H1 (cell line): ENCODE measurements around the gene SULT2B1. TPM values are rescaled to one million over a fixed set of nuclear protein-coding genes. Genes with fewer than 3 reads are reported as not detected.

Experiments used
- CTCF ChIA-PET: fragments of 300-600 bp; sonication (Branson Sonifier 250); formaldehyde crosslinking; loops from one replicate; lab custom pipeline; 2021; ENCODE audit not compliant: partially characterized antibody; lab: Charles Lee
- POLR2A ChIA-PET: fragments of 300-600 bp; sonication (Branson Sonifier 250); formaldehyde crosslinking; loops from one replicate; lab custom pipeline; 2021; ENCODE audit warnings: inconsistent platforms; ENCODE audit not compliant: partially characterized antibody; lab: Charles Lee
- DNase-seq, 2 experiments: peaks; one replicate each; pipeline versions ENCODE4 v3.0.0 to v3.0.0-alpha.2; 2010 to 2022; ENCODE audit warnings: low spot score in 2 of 2, low read depth in 1 of 2, mixed read lengths in 1 of 2
- FAIRE-seq: peaks from 2 replicates; lab custom pipeline; 2011; peaks lifted over from hg19 to GRCh38; lab: Jason Lieb, UNC
- H2AFZ ChIP-seq: 2 replicates; pipeline ENCODE4 v1.8.1; 2012; ENCODE audit warnings: low read length, inconsistent platforms
- H2AK5ac ChIP-seq: 2 replicates; pipeline ENCODE4 v1.6.1; 2013; ENCODE audit warnings: low read depth, low read length
- H2BK120ac ChIP-seq: replicated peaks from 2 replicates; pipeline ENCODE3; 2013; ENCODE audit warnings: low read depth, low read length, inconsistent platforms
- H2BK12ac ChIP-seq: 2 replicates; pipeline ENCODE4 v1.6.1; 2013; ENCODE audit warnings: low read depth, low read length
- H2BK15ac ChIP-seq: 2 replicates; pipeline ENCODE4 v1.6.1; 2013; ENCODE audit warnings: low read length
- H2BK20ac ChIP-seq: 2 replicates; pipeline ENCODE4 v1.6.1; 2013; ENCODE audit warnings: low read length
- H2BK5ac ChIP-seq: 2 replicates; pipeline ENCODE4 v1.6.1; 2013; ENCODE audit warnings: low read depth, low read length
- H3K14ac ChIP-seq: 2 replicates; pipeline ENCODE4 v1.6.1; 2013; ENCODE audit warnings: inconsistent platforms; ENCODE audit not compliant: insufficient read length
- H3K18ac ChIP-seq: 2 replicates; pipeline ENCODE4 v1.6.1; 2013; ENCODE audit warnings: low read length; ENCODE audit errors: extremely low read depth
- H3K23ac ChIP-seq: 2 replicates; pipeline ENCODE4 v1.6.1; 2013; ENCODE audit warnings: inconsistent platforms; ENCODE audit not compliant: insufficient read length
- H3K23me2 ChIP-seq: 2 replicates; pipeline ENCODE4 v1.6.1; 2013; ENCODE audit warnings: low read depth, low read length
- H3K27ac ChIP-seq: 2 replicates; pipeline ENCODE4 v1.6.1; 2011; ENCODE audit warnings: low read depth, low read length, inconsistent platforms
- H3K27me3 ChIP-seq, 4 experiments: replicated peaks in 1 of 4; 1 replicate in 1 of 4; 2 replicates in 3 of 4; pipeline versions ENCODE4 v1.6.1 to v1.8.1; 2011 to 2013; ENCODE audit warnings: low read length in 3 of 4, mild to moderate bottlenecking in 3 of 4, inconsistent platforms in 2 of 4, mixed read lengths in 2 of 4, moderate library complexity in 1 of 4; ENCODE audit not compliant: control insufficient read depth in 3 of 4, insufficient read depth in 3 of 4; ENCODE audit errors: extremely low read depth in 1 of 4
- H3K36me3 ChIP-seq, 4 experiments: 2 replicates each; pipeline versions ENCODE4 v1.6.1 to v1.8.1; 2011 to 2013; ENCODE audit warnings: mild to moderate bottlenecking in 4 of 4, low read length in 3 of 4, moderate library complexity in 2 of 4, control low read depth in 1 of 4, inconsistent platforms in 1 of 4; ENCODE audit not compliant: insufficient read depth in 4 of 4, control insufficient read depth in 2 of 4
- H3K4ac ChIP-seq: replicated peaks from 2 replicates; pipeline ENCODE3; 2013; ENCODE audit warnings: low read length, low read depth, mixed read lengths, inconsistent platforms; ENCODE audit not compliant: insufficient read length
- H3K4me1 ChIP-seq, 4 experiments: replicated peaks in 1 of 4; 1 replicate in 1 of 4; 2 replicates in 3 of 4; pipeline versions ENCODE4 v1.6.1 to v1.8.1; 2011 to 2013; ENCODE audit warnings: low read length in 3 of 4, inconsistent platforms in 2 of 4, mixed read lengths in 1 of 4; ENCODE audit not compliant: insufficient read depth in 4 of 4, control insufficient read depth in 3 of 4
- H3K4me2 ChIP-seq, 2 experiments: 2 replicates each; pipeline versions ENCODE4 v1.6.1 to v1.8.1; 2011 to 2013; ENCODE audit warnings: low read depth in 2 of 2, low read length in 2 of 2, control low read depth in 1 of 2, inconsistent platforms in 1 of 2, mild to moderate bottlenecking in 1 of 2; ENCODE audit not compliant: insufficient read depth in 1 of 2
- H3K4me3 ChIP-seq, 4 experiments: fragments of 200-600, 300-600 bp in 1 of 4; sonication (generic), shearing (Covaris generic), sonication (Bioruptor Twin) in 1 of 4; 2 replicates each; pipeline versions ENCODE4 v1.5.1 to v1.8.1; 2011 to 2016; ENCODE audit warnings: low read length in 4 of 4, low read depth in 3 of 4, control low read depth in 2 of 4, inconsistent platforms in 2 of 4, mild to moderate bottlenecking in 2 of 4, mixed read lengths in 1 of 4, moderate library complexity in 1 of 4; ENCODE audit not compliant: insufficient read depth in 2 of 4; ENCODE audit errors: extremely low read depth in 1 of 4
- H3K56ac ChIP-seq: replicated peaks from 2 replicates; pipeline ENCODE3; 2013; ENCODE audit warnings: low read depth, mild to moderate bottlenecking, mixed read lengths, low read length, inconsistent platforms; ENCODE audit not compliant: insufficient read length
- H3K79me1 ChIP-seq: 2 replicates; pipeline ENCODE4 v1.6.1; 2013; ENCODE audit warnings: low read depth, low read length, control low read depth
- H3K79me2 ChIP-seq, 2 experiments: 2 replicates each; pipeline versions ENCODE4 v1.6.1 to v1.8.1; 2012 to 2013; ENCODE audit warnings: low read length in 2 of 2, mild to moderate bottlenecking in 2 of 2, inconsistent platforms in 1 of 2; ENCODE audit not compliant: insufficient read depth in 2 of 2, control insufficient read depth in 1 of 2
- H3K9ac ChIP-seq, 4 experiments: replicated peaks in 1 of 4; 1 replicate in 1 of 4; 2 replicates in 3 of 4; pipeline versions ENCODE4 v1.6.1 to v1.8.1; 2011 to 2013; ENCODE audit warnings: low read depth in 3 of 4, low read length in 3 of 4, control low read depth in 2 of 4, mild to moderate bottlenecking in 2 of 4, moderate library complexity in 2 of 4, inconsistent platforms in 1 of 4; ENCODE audit errors: extremely low read depth in 1 of 4
- H3K9me3 ChIP-seq, 2 experiments: 2 replicates each; pipeline versions ENCODE4 v1.6.1 to v1.8.1; 2012 to 2013; ENCODE audit warnings: mild to moderate bottlenecking in 2 of 2, moderate library complexity in 2 of 2, control low read depth in 1 of 2, inconsistent platforms in 1 of 2, low read depth in 1 of 2, low read length in 1 of 2, mixed read lengths in 1 of 2; ENCODE audit not compliant: insufficient read depth in 2 of 2
- H4K20me1 ChIP-seq, 2 experiments: replicated peaks in 1 of 2; 2 replicates each; pipeline versions ENCODE3 to v1.8.1; 2011 to 2013; ENCODE audit warnings: inconsistent platforms in 2 of 2, low read length in 2 of 2, mild to moderate bottlenecking in 1 of 2; ENCODE audit not compliant: insufficient read depth in 2 of 2, control insufficient read depth in 1 of 2
- H4K5ac ChIP-seq: 2 replicates; pipeline ENCODE4 v1.6.1; 2013; ENCODE audit warnings: low read length, low read depth, mixed read lengths, inconsistent platforms; ENCODE audit not compliant: insufficient read length
- H4K8ac ChIP-seq: 2 replicates; pipeline ENCODE4 v1.8.0; 2013; ENCODE audit warnings: mild to moderate bottlenecking, moderate library complexity, low read length, inconsistent platforms; ENCODE audit not compliant: insufficient read depth; ENCODE audit errors: extremely low read depth
- H4K91ac ChIP-seq: replicated peaks from 2 replicates; pipeline ENCODE3; 2013; ENCODE audit warnings: low read length, mixed read lengths, inconsistent platforms; ENCODE audit not compliant: insufficient read length
- ASH2L ChIP-seq: fragments of 200-600, 300-600 bp; sonication (generic); IDR thresholded peaks from one replicate; pipeline ENCODE4 v1.7.1; 2017; ENCODE audit warnings: low read length
- BRCA1 ChIP-seq: IDR thresholded peaks from 2 replicates; pipeline ENCODE4 v1.6.1; 2012; ENCODE audit warnings: low read depth, low read length, improper control_type of control experiment
- CBX8 ChIP-seq: fragments of 300-800, 300-1000 bp; sonication (generic); IDR thresholded peaks from 2 replicates; pipeline ENCODE4 v1.7.1; 2016; ENCODE audit warnings: low read depth, low read length, borderline replicate concordance
- MAX ChIP-seq: IDR thresholded peaks from 2 replicates; pipeline ENCODE4 v1.6.1; 2012; ENCODE audit warnings: inconsistent platforms
- NRF1 ChIP-seq: IDR thresholded peaks from 2 replicates; pipeline ENCODE4 v1.6.1; 2011; ENCODE audit warnings: mild to moderate bottlenecking, low read depth, low read length, improper control_type of control experiment
- TAF7 ChIP-seq: optimal IDR thresholded peaks from 2 replicates; pipeline ENCODE3; 2011; ENCODE audit warnings: low read depth, mild to moderate bottlenecking, inconsistent platforms, low read length, moderate library complexity, borderline replicate concordance
- USF2 ChIP-seq: IDR thresholded peaks from 2 replicates; pipeline ENCODE4 v1.6.1; 2011; ENCODE audit warnings: low read length, improper control_type of control experiment
- WGBS, 2 experiments: shearing (Covaris generic) in 1 of 2; methylation state at CpG; one replicate each; pipeline versions ENCODE4 v1.1.6 to v1.1.7; 2013 to 2015; ENCODE audit warnings: low lambda C conversion rate in 2 of 2, mixed read lengths in 2 of 2, inconsistent platforms in 1 of 2, low coverage in 1 of 2, missing lambda C conversion rate in 1 of 2; ENCODE audit not compliant: insufficient replicate concordance in 2 of 2, insufficient coverage in 1 of 2, insufficient read length in 1 of 2; ENCODE audit errors: extremely low coverage in 1 of 2, missing lambda C conversion rate in 1 of 2; 5-methylcytosine and 5-hydroxymethylcytosine counted together
- polyA plus RNA-seq, 7 experiments: library from polyadenylated mRNA; depleted of rRNA in 3 of 7; stranded (reverse) in 5 of 7; unstranded in 2 of 7; fragments of >200 nt in 5 of 7; fragments of 200-250 nt in 2 of 7; gene quantifications; 1 replicate in 5 of 7; 2 replicates in 1 of 7; 4 replicates in 1 of 7; pipeline versions ENCODE4 v1.2.1 to v1.2.3, GENCODE V29; 2011 to 2013; ENCODE audit warnings: missing spikeins in 2 of 7, mixed read lengths in 2 of 7
- total RNA-seq: library from RNA; stranded (reverse); fragmentation: NEBNext Ultra II Directional; extraction: Animal tissue kit (Norgen Biotek cat#: 25700); gene quantifications from 2 replicates; pipeline ENCODE4 v1.2.1, GENCODE V29; 2021

SULT2B1 gene
- total and polyA plus RNA-seq, 2 of the 8 experiments (the other 6 are each of a cell fraction or from before 2014, with no cell fraction given) = 1.5 to 2.6 TPM

DNA sequence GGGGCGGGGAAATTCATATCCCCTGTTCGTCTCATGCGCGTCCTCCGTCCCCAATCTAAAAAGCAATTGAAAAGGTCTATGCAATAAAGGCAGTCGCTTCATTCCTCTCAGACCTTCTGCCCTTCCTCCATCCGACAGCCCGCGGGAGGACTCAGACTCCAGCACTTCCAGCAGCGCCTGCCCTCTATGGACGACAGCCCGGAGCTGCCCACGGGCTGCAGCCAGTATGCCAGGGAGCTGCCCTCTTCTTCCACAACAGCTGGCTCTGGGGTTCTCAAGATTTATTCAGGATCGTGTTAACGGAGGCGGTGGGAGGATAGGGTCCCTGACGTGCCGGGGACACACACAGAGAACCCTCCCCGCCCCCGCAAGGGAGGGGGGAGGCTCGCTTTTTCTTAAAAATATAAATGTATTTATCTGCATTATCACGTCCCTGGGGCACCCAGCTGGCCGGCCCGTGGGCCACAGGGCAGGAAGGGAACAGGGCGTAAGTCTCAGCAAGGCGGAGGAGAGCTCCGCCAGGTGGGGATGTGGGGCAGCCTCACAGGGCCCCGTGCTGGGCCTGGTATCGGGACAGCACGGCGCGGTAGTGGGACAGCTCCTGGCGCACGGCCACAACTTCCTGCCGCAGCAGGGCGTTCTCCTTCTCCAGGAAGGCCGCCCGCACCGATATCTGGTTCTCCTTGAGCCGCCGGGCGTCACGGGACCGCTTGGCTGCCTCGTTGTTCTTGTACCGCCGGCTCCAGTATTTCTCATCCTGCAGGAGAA, 78.5 kb downstream of the SULT2B1 start:
- Histone ChIP-seq H3K56ac (peak overlapping the region; percentile 43), H2BK15ac (no peak overlapping the region), H3K79me2 (peaks cover 0 to 6% of the 10 kb centered on the region in 2 experiments; a peak in 2 of 4 replicates), H3K36me3 (peaks cover 0 to 11% (median 1%) of the 10 kb centered on the region in 4 experiments; a peak in 1 of 8 replicates), H3K14ac (no peak overlapping the region), H4K20me1 (peaks cover 2 to 10% of the 10 kb centered on the region in 2 experiments), H2BK5ac (peak overlapping the region; percentile 76; the same call in 1 of the 2 replicates), H3K27me3 (no peaks in the 10 kb centered on the region), H3K18ac (peak overlapping the region; percentile 90), H4K91ac (peak overlapping the region; percentile 31), H3K9me3 (no peaks in the 10 kb centered on the region), H3K4ac (peak overlapping the region; percentile 49), H3K9ac (peak overlapping the region in 3 of 4 experiments; percentile 45 to 58 (median 48); a peak in 5 of 7 replicates), H2BK20ac (no peak overlapping the region), H3K79me1 (no peaks in the 10 kb centered on the region), H2AFZ (no peak overlapping the region), H3K27ac (peak overlapping the region; percentile 71; the same call in 1 of the 2 replicates), H2BK12ac (no peak overlapping the region), H3K4me1 (peaks cover 4 to 29% (median 23%) of the 10 kb centered on the region in 4 experiments), H3K4me2 (peak overlapping the region; percentile 69 to 83), H3K23ac (no peak overlapping the region), H3K4me3 (peak overlapping the region; percentile 11 to 55 (median 28); a peak in 7 of 8 replicates), H2BK120ac (no peak overlapping the region), H3K23me2 (peaks cover 10% of the 10 kb centered on the region), H4K5ac (peak overlapping the region; percentile 31), H4K8ac (no peak overlapping the region), H2AK5ac (no peak overlapping the region)
- DNase-seq = peak in 1 of 2 experiments; percentile 81
- CTCF ChIA-PET = interaction anchor here (0.5 to 2.1 kb wide), 17 partner anchors 8 to 432 kb away, joined by 3 to 6 read pairs (median 3); partner anchors contain the start of genes RPL18 and SPHK2
- 2% methylated on average over 44 of the region's 47 CpGs; no CpG with 5 or more reads in 1 of the 2 experiments for WGBS, 2 experiments
- POLR2A ChIA-PET = interaction anchor here (0.6 to 30.9 kb wide), 20 partner anchors 11 to 338 kb away, joined by 3 to 788 read pairs (median 4); partner anchors contain the start of genes CA11, FAM83E, FUT2 and RPL18
- no peak for FAIRE-seq
- TF ChIP-seq ASH2L = peak; percentile 63
- TF ChIP-seq CBX8 = no peak
- TF ChIP-seq USF2 = peak; percentile 12; the same call in 1 of the 2 replicates
- TF ChIP-seq BRCA1 = no peak
- TF ChIP-seq NRF1 = no peak
- peak; percentile 13 for TF ChIP-seq TAF7
- TF ChIP-seq MAX = peak; percentile 44; the same call in 1 of the 2 replicates
